Loucy (cell line): ENCODE data around the gene LMF1.

Experiments
- CTCF ChIP-seq: fragments of 200-600 bp; sonication (generic); conservative IDR thresholded peaks from 2 replicates; pipeline ENCODE4 v1.5.1; 2014; ENCODE audit warnings: mild to moderate bottlenecking, antibody characterized with exemption, low read length
- EZH2phosphoT487 ChIP-seq: fragments of 200-600 bp; IDR thresholded peaks from 2 replicates; pipeline ENCODE4 v1.6.1; 2018; ENCODE audit warnings: antibody characterized with exemption, mild to moderate bottlenecking, moderate library complexity, borderline replicate concordance

GRCh38 chr16:891353-891740 lies 79.4 kb downstream of the LMF1 start:
- TF ChIP-seq CTCF (no peak), EZH2phosphoT487 (no peak)
